ENCODE data around the gene ERCC1.
"Not testable (repeated sequence)": the region's sequence is repeated elsewhere in the genome, so short reads cannot be mapped to it uniquely, and the experiment has no call there.

Gene ERCC1

GRCh38 chr19:45429896-45430295 lies 6.2 kb upstream of the ERCC1 start:
- DNase-seq (ENCODE audit: low spot score), result not testable (repeated sequence)

GRCh38 chr19:45428384-45429231 lies 4.9 kb upstream of the ERCC1 start:
- DNase-seq (ENCODE audit: low spot score), result peak; percentile 81

GRCh38 chr19:45424191-45425058 lies 708 bp upstream of the ERCC1 start:
- peak; percentile 62 for DNase-seq (ENCODE audit: low spot score)

- DNase-seq (ENCODE audit: low spot score), result no peak
Measured at GRCh38 chr19:45423033-45423588, 606 bp downstream of the ERCC1 start.

GRCh38 chr19:45421947-45422498 lies 1.7 kb downstream of the ERCC1 start:
- no peak for DNase-seq (ENCODE audit: low spot score)

- no peak for DNase-seq (ENCODE audit: low spot score)
Measured at GRCh38 chr19:45420871-45421270, 2.8 kb downstream of the ERCC1 start.

GRCh38 chr19:45420356-45420755 lies 3.4 kb downstream of the ERCC1 start:
- no peak for DNase-seq (ENCODE audit: low spot score)

GRCh38 chr19:45419895-45420294 lies 3.8 kb downstream of the ERCC1 start:
- no peak for DNase-seq (ENCODE audit: low spot score)

GRCh38 chr19:45419396-45419795 lies 4.3 kb downstream of the ERCC1 start:
- no peak for DNase-seq (ENCODE audit: low spot score)

- no peak for DNase-seq (ENCODE audit: low spot score)
Measured at GRCh38 chr19:45418802-45419201, 4.9 kb downstream of the ERCC1 start.

GRCh38 chr19:45417151-45417550 lies 6.6 kb downstream of the ERCC1 start:
- no peak for DNase-seq (ENCODE audit: low spot score)

- DNase-seq (ENCODE audit: low spot score), result no peak
Measured at GRCh38 chr19:45414468-45414867, 9.2 kb downstream of the ERCC1 start.

- no peak for DNase-seq (ENCODE audit: low spot score)
Measured at GRCh38 chr19:45413497-45413896, 10.2 kb downstream of the ERCC1 start.

- DNase-seq (ENCODE audit: low spot score), result not testable (repeated sequence)
Measured at GRCh38 chr19:45410330-45410729, 13.4 kb downstream of the ERCC1 start.

GRCh38 chr19:45409557-45409920 lies 14.2 kb downstream of the ERCC1 start:
- no peak for DNase-seq (ENCODE audit: low spot score)

- no peak for DNase-seq (ENCODE audit: low spot score)
Measured at GRCh38 chr19:45408830-45409556, 14.7 kb downstream of the ERCC1 start.

GRCh38 chr19:45408121-45408520 lies 15.6 kb downstream of the ERCC1 start:
- no peak for DNase-seq (ENCODE audit: low spot score)

- DNase-seq (ENCODE audit: low spot score), result not testable (repeated sequence)
Measured at GRCh38 chr19:45407585-45407984, 16.1 kb downstream of the ERCC1 start.

GRCh38 chr19:45407091-45407375 lies 16.7 kb downstream of the ERCC1 start:
- no peak for DNase-seq (ENCODE audit: low spot score)

GRCh38 chr19:45406226-45407090 lies 17.3 kb downstream of the ERCC1 start, which contains the start of gene POLR1G:
Gene POLR1G (plus strand): TSS chr19:45406644. CDS start chr19:45406697, 53 bp downstream.
- peak; percentile 90 for DNase-seq (ENCODE audit: low spot score)

Measured in ecto neural progenitor cell (in vitro differentiated cells).